RKO (cell line): ENCODE data around the gene KRTAP1-5.
"Not testable (repeated sequence)": the region's sequence is repeated elsewhere in the genome, so short reads cannot be mapped to it uniquely, and the experiment has no call there.

Experiments used
- DNase-seq: peaks from one replicate; pipeline ENCODE4 v3.0.0-alpha.2; 2016; ENCODE audit warnings: low spot score

KRTAP1-5 gene, protein sequence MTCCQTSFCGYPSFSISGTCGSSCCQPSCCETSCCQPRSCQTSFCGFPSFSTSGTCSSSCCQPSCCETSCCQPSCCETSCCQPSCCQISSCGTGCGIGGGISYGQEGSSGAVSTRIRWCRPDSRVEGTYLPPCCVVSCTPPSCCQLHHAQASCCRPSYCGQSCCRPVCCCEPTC

DNA sequence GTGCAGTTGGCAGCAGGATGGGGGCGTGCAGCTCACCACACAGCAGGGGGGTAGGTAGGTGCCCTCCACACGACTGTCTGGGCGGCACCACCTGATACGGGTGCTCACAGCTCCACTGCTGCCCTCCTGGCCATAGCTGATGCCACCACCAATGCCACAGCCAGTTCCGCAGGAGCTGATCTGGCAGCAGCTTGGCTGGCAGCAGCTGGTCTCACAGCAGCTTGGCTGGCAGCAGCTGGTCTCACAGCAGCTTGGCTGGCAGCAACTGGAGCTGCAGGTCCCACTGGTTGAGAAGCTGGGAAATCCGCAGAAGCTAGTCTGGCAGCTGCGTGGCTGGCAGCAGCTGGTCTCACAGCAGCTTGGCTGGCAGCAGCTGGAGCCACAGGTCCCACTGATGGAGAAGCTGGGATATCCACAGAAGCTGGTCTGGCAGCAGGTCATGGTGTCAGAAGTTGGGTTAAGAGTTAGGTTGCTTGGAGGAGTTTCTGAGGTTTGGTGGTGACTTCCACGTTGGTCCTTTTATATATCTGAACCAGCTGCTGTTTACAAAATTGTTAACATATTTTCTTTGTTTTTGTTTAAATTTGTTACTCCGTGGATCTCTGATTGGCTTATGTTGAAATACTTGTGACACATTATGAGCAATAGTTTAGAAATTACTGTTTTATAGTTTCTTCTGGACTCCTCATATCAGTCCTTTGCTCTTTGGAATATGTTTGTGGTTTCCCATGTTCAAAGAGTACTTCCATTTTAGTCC is at the start of gene KRTAP1-5:
KRTAP1-5 (minus strand) TSS at position 494 of the 757 bp plus-strand sequence; CDS start at position 441, 53 bp downstream.
- DNase-seq: peak; percentile 14

DNA sequence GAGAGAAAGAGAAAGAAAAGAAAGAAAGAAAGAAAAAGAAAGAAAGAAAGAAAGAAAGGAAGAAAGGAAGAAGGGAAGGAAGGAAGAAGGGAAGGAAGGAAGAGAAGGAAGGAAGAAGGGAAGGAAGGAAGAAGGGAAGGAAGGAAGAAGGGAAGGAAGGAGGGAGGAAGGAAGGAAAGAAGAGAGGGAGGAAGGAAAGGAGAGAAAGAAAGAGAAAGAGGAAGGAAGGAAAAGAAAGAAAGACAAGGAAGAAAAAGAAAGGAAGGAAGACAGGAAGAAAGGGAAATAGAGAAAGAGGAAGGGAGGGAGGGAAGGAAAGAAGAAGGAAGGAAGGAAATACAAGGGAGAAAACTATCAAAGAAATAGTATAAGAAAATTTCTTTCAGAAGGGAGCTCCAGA is 49.8 kb upstream of the KRTAP1-5 start:
- no peak for DNase-seq

DNA sequence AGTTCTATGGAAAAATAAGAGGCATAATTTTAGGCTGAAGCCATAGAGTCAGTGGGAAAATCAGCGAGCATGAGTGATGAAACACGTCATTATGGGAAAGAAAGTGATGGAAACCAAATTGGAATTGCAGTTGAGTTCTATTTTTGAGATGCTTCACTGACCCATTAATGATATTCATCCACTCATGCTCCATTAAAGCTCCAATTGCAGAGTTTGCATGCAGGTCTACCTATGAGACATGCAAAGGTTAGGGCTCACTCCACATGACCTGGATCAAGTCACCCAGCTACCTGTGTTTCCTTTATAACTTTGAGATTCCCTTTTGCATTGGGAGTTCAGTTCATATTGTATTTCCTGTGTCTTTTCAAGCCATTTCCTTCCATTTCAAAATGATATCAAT is 46.7 kb upstream of the KRTAP1-5 start:
- no peak for DNase-seq

DNA sequence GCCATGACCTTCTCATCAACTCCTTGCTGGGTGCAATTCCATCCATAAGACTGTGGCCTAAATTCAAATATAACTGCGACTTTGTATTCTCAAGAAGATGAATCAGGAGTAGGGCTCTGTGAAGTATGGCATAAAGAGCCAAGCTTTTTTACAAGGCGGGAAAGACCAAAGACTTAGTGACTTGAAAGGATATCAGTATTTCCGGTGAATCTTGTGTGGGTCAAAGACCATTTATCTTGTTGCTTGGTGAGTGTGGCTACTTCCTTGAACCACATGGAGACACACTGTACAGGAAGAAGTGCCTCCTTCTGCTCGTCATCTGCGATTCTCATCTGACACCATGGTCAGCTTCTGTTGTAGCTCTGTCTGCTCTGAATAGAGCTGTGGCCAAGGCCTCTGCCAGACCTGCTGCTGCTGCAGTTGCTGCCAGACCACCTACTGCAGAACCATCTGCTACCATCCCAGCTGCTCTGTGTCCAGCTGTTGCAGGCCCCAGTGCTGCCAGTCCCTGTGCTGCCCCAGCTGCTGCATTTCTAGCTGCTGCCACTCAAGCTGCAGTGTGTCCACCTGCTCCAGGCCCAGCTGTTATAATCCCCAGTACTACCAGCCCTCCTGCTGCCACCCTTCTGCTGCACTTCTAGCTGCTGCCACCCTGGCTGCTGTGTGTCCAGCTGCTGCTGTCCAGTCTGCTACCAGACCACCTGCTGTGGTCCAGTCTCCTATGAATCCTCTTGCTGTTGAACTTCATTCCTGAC is 44.8 kb upstream of the KRTAP1-5 start:
- no peak for DNase-seq

DNA sequence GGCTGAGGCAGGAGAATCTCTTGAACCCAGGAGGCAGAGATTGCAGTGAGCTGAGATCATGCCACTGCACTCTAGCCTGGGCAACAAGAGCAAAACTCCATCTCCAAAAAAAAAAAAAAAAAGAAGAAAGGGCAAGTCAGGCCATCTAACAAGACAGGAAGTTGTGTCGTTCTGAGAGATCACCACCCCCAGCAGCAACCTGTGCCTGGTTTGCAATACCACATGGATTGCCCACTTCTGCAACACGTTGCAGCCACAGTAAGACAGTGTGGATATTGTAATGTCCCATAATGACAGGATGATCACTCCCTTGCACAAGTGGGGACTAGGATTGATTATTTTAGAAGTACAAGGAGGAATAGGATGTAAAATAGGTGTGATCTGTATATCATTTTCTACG is 42.0 kb upstream of the KRTAP1-5 start:
- DNase-seq: no peak

DNA sequence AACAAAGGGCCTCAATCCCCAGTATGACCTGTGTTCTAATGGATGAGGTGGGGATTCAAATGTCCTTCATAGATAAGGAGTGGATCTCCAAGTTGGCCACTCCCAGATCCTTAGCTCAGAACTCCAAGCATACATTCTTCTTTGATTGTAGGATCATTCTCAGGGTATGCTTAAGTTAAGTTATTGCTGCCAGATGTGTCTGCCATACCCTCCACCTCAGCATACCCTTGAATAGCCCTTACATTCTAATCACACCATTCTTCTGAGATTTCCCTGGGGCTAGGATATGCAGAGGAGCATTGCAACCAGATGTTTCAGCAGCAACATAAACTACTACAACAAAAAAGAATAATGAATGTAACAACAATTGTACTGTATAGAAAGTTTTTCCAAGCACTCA is 40.3 kb upstream of the KRTAP1-5 start:
- DNase-seq: no peak

DNA sequence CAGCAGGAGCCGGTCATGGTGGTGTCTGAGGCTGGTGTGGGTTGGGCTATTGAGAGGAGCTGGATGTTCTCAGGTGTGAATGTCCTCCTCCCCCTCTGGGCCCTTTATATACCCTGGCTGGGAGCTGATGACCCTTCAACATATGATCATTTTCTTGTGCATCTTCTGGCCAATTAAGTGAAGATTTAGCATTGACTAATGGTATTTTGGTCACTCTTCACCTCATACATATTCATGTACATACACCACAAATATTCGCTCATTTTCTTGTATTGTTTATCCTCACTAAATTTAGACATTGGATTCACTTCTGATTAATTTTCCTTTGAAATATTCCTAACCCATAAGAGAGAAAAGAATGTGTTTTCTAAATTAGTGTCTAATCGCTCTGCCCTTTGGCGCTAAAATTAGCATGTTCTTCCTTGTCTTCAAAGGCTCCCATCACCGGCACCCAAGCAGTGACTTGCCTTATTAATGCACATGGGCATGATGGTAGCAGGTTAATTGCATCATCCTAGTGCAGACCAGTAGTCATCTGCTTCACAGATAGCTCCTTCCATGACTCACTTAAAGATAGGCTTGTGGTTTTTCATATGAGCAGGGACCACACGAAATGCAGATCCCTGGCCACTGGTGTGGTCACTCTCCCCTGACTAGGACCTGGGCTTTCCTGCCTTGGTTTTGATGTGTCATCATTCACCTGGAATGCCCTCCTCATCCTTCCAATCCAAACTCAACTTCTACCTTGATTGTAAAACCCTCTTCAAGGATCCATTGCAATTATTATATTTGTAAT is 39.0 kb upstream of the KRTAP1-5 start, which contains the start of gene KRTAP2-4:
KRTAP2-4 (minus strand) TSS at position 51 of the 796 bp plus-strand sequence; CDS start at position 17, 34 bp downstream.
- DNase-seq: peak; percentile 68

DNA sequence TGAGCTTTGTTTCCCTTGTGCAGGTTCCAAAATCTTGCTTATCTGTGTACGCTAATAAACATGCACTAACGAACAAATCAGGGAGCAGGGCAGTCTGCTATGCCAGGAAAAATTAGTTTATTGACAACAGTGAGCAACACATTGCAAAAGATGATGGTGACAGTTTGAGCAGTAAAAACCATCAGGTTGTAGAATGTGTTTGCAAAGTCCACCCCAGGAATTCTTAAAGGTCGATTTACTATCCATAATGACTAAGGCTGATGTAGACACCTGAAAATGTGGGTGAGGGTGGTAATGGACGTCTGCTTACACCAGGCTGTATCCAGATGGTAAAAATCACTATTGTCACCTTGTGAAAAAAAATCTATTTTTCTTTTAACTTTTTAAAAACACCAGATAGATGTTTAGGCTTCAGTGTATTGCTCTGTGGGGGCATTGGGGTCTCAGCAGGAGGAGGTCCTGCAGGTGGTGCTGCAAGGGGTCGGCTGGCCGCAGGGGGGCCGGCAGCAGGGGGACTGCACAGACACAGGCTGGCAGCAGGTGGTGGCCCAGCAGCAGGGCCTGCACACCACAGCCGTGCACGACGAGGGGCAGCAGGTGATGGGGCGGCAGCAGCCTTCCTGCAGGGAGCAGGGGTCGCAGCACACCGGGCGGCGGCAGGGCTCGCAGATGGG is 38.1 kb upstream of the KRTAP1-5 start:
- not testable (repeated sequence) for DNase-seq

DNA sequence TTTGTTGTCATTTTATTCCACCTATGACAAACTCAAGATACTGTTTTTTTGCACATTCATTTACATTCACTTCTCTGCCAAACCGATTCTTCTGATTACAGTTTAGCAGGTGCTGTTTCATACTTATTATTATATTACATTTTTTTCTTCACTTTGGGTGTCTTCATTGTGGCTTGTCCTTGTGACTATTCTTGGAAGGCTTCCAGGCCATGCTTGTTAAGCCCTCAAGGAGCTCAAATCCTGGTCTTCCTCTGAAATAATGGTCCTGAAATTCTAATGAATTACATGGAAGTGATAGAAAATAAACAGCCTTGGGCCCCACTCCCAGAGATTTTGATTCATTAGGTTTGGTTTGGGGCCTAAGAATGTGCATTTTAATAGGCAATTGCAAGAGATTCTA is 37.3 kb upstream of the KRTAP1-5 start:
- DNase-seq: no peak

DNA sequence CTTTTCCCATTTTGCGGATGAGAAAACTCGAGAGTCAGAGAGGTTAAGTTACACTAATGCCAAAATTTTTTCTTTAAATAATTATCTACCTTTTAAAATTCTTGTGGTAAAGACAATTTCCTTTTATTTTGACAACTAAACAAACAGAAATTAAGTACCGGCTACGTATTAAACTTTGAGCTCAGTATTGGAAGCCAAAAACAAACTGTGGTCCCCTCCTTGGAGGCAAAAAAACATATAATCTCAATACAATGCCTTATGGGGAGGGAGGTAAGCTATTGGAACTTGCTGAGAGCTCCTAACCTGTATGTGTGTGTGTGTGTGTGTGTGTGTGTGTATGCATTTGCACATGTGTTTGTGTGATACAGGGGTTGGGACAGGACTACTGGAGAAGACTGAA is 36.4 kb upstream of the KRTAP1-5 start:
- DNase-seq: no peak

DNA sequence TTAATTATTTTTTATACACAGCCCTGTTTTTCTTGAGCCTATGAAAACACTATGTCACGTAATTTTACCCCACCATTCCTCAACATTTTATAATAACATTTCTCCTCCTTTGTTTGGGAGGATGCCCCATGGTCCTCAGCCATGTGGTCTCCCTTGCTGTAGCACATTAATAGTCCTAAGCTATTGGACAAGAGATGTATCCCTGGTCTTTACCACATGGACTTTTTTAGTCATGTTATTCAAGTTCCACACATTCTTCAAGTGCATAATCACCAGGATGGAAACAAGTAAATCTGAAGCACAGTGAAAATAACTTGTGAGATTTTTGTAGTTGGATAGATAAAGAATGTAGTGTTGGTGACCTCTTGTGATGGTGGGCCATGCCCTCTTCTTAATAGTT is 35.0 kb upstream of the KRTAP1-5 start:
- DNase-seq: peak; percentile 58

DNA sequence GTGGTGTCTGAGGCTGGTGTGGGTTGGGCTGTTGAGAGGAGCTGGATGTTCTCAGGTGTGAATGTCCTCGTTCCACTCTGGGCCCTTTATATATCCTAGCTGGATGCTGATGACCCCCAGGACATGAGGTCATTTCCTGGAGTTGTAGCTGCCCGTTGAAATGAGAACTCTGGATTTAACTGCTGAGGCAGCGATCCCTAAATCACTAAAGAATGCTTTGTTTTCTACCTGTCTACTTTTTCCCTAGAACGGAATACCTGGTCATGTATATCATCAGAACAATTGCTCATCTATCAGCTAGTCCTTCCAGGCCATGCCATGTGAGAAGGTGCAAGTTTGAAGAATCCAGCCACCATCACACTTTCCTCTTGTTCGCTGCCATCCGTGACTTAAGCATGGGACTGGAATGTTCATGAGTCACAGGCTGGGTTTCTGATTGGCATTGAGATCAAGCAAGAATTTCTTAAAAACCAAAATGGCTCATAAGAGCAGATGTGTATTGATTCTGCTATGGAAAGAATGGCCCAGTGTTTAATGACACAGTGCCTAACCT is 33.1 kb upstream of the KRTAP1-5 start, which contains the start of gene KRTAP2-3:
KRTAP2-3 (minus strand) TSS at position 63 of the 553 bp plus-strand sequence. CDS start 64 bp downstream, outside the sequence.
- peak; percentile 85 for DNase-seq

DNA sequence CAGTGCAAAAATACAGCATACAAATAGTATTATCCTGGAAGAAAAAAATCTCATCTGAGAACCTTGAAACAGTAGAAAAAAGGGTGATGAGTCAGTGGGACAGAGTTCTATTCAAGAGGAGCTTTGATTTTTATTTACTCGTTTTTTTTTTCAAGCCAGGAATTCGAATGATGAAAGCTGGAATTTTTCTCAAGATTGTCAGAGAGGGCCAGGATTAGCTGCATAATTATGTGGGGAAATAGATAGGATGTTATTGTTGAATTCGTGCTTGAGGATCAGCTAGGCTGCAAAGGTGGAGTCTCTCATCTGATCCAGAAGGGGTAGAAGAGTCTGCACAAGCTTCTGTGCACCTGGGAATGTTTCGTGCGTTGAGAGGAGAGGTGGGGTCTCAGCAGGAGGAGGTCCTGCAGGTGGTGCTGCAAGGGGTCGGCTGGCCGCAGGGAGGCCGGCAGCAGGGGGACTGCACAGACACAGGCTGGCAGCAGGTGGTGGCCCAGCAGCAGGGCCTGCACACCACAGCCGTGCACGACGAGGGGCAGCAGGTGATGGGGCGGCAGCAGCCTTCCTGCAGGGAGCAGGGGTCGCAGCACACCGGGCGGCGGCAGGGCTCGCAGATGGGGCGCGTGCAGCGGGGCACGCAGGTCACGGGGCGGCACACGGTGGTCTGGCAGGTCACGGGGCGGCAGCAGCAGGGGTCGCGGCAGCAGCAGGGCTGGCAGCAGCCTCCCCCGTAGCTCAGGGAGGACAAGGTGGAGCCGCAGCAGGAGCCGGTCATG is 32.5 kb upstream of the KRTAP1-5 start:
- DNase-seq: not testable (repeated sequence)

DNA sequence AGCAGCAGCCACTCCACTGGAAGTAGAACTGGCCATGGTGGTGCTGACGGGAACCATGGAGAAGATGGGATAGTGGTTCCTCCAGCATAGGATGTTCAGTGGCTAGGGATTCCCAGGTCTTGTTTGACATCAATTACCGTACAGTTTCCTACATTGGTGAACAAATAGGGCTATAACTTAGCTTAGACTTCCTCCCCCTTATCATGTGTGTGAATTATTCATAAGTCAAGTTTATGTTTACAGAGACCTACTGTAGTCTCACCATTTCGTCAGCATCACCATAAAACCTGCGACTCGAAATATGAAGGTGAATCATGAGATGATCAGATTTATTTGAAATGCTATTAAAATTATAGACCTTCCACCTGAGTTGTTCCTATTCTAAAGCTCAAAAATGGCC is 31.7 kb upstream of the KRTAP1-5 start:
- DNase-seq: no peak

DNA sequence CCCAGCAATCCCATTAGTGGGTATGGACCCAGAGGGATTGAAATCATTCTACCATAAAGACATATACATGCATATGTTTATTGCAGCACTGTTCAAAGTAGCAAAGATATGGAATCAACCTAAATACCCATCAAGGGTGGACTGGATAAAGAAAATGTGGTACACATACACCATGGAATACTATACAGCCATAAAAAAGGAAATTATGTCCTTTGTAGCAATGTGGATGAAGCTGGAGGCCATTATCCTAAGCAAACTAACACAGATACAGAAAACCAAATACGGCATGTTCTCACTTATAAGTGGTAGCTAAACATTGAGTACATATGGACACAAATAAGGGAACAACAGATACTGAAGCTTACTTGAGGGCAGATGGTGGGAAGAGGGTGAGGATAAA is 30.5 kb upstream of the KRTAP1-5 start:
- no peak for DNase-seq

DNA sequence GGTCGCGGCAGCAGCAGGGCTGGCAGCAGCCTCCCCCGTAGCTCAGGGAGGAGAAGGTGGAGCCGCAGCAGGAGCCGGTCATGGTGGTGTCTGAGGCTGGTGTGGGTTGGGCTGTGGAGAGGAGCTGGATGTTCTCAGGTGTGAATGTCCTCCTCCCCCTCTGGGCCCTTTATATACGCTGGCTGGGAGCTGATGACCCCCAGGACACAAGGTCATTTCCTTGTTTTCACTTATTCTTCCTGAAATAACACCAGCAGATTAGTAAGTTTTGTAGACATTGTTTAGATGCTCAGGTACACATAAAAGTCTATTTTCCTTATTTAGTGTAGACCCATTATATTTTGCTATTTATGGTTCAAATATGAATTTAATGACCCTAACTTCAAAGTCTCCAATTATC is 28.1 kb upstream of the KRTAP1-5 start, which contains the start of gene KRTAP2-2:
KRTAP2-2 (minus strand) TSS at position 101 of the 400 bp plus-strand sequence; CDS start at position 82, 19 bp downstream.
- not testable (repeated sequence) for DNase-seq

DNA sequence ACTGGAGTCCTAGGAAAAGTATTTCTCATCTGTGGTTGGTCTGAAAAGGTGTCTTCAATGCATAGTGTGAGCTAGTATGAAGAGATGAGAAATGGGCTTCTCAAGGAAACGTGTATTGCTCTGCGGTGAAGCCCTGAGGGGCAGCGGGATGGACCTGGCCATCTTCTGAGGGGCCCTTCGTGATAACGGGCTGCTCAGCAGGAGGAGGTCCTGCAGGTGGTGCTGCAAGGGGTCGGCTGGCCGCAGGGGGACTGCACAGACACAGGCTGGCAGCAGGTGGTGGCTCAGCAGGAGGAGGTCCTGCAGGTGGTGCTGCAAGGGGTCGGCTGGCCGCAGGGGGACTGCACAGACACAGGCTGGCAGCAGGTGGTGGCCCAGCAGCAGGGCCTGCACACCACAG is 27.5 kb upstream of the KRTAP1-5 start:
- not testable (repeated sequence) for DNase-seq

DNA sequence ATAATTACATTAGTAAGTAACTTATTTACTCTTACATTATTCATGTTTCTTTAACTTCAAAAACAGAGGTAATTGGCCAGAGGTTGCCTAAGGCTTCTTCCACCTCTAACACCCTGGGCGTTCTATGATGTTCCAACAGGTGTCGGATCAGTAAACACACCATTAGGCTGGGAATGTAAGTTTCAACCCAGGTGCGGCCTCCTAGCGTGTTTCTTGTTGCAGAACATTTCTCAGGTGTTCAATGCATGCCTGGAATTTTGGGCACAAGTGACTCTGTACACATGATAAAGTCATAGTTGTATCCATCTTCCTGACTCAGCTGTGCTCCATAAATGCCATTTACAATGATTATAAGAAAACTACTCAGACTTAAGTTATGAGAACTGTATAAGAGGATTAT is 27.0 kb upstream of the KRTAP1-5 start:
- no peak for DNase-seq

DNA sequence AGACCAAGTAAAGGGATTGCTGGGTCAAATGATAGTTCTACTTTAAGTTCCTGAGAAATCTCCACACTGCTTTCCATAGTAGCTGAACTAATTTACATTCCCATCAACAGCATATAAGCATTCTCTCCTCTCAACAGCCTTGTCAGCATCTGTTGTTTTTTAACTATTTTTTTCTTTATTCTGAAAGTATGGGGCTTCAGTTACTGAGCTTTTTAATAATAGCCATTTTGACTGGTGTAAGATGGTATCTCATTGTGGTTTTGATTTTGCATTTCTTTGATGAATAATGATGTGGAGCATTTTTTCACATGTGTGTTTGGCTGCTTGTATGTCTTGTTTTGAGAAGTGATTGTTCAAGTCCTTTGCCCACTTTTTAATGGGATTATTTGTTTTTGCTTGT is 25.6 kb upstream of the KRTAP1-5 start:
- no peak for DNase-seq

DNA sequence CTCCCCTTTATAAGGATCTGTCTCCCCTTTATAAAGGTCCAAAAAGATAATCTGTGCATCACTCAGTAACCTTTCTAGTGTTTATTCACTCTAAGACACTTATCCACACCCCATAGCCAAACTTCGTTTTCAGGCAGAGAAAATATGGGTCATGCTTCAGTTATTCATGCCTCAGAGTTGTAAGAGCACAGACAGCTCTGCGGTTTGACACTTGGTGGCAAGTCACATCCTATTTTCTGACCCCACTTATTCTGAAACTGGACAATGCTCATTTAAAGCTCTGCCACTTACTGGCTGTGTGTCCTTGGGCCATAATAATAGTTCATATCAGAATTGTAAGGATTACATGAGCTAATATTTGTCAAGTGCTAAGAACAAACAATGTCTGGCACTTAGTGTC is 22.1 kb upstream of the KRTAP1-5 start:
- peak; percentile 56 for DNase-seq
